ENCODE data around the gene UBE4A. TPM values are rescaled to one million over a fixed set of nuclear protein-coding genes. Genes with fewer than 3 reads are reported as not detected.

The UBE4A gene
- total and polyA plus RNA-seq, 9 of the 15 experiments (the other 6 are each of a cell fraction or from before 2014, with no cell fraction given), result 13.5 to 45.2 (median 26.8) TPM

GRCh38 chr11:118435893-118436624 is 76.7 kb downstream of the UBE4A start, which contains the start of gene KMT2A (continued):
- TF ChIP-seq, protein P1, sequence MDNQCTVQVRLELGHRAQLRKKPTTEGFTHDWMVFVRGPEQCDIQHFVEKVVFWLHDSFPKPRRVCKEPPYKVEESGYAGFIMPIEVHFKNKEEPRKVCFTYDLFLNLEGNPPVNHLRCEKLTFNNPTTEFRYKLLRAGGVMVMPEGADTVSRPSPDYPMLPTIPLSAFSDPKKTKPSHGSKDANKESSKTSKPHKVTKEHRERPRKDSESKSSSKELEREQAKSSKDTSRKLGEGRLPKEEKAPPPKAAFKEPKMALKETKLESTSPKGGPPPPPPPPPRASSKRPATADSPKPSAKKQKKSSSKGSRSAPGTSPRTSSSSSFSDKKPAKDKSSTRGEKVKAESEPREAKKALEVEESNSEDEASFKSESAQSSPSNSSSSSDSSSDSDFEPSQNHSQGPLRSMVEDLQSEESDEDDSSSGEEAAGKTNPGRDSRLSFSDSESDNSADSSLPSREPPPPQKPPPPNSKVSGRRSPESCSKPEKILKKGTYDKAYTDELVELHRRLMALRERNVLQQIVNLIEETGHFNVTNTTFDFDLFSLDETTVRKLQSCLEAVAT (IDR thresholded peaks at IDR 0.05), result peak in 1 of 2 experiments; percentile 96; a peak in 2 of 4 replicates
- TF ChIP-seq, protein P2, sequence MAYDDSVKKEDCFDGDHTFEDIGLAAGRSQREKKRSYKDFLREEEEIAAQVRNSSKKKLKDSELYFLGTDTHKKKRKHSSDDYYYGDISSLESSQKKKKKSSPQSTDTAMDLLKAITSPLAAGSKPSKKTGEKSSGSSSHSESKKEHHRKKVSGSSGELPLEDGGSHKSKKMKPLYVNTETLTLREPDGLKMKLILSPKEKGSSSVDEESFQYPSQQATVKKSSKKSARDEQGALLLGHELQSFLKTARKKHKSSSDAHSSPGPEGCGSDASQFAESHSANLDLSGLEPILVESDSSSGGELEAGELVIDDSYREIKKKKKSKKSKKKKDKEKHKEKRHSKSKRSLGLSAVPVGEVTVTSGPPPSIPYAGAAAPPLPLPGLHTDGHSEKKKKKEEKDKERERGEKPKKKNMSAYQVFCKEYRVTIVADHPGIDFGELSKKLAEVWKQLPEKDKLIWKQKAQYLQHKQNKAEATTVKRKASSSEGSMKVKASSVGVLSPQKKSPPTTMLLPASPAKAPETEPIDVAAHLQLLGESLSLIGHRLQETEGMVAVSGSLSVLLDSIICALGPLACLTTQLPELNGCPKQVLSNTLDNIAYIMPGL (CRISPR knock-in tag; IDR thresholded peaks at IDR 0.05), result no peak
- no peak for TF ChIP-seq ZNF318 (IDR thresholded peaks at IDR 0.05; ENCODE audit: borderline replicate concordance in 1 of 2, low read depth in 1 of 2)
- TF ChIP-seq, protein P3, sequence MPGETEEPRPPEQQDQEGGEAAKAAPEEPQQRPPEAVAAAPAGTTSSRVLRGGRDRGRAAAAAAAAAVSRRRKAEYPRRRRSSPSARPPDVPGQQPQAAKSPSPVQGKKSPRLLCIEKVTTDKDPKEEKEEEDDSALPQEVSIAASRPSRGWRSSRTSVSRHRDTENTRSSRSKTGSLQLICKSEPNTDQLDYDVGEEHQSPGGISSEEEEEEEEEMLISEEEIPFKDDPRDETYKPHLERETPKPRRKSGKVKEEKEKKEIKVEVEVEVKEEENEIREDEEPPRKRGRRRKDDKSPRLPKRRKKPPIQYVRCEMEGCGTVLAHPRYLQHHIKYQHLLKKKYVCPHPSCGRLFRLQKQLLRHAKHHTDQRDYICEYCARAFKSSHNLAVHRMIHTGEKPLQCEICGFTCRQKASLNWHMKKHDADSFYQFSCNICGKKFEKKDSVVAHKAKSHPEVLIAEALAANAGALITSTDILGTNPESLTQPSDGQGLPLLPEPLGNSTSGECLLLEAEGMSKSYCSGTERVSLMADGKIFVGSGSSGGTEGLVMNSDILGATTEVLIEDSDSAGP (CRISPR knock-in tag; IDR thresholded peaks at IDR 0.05), result 0 out of 2 replicates have a peak, but pooled peaks have one; percentile 25
- TF ChIP-seq BMI1 (IDR thresholded peaks at IDR 0.05; ENCODE audit: low read length), result no peak
- peak; percentile 98 for TF ChIP-seq XRCC5 (IDR thresholded peaks at IDR 0.05; ENCODE audit: low read depth, low read length)

Measured in K562 (cell line).